ENCODE data around the gene FCRLB.

The FCRLB gene

DNA sequence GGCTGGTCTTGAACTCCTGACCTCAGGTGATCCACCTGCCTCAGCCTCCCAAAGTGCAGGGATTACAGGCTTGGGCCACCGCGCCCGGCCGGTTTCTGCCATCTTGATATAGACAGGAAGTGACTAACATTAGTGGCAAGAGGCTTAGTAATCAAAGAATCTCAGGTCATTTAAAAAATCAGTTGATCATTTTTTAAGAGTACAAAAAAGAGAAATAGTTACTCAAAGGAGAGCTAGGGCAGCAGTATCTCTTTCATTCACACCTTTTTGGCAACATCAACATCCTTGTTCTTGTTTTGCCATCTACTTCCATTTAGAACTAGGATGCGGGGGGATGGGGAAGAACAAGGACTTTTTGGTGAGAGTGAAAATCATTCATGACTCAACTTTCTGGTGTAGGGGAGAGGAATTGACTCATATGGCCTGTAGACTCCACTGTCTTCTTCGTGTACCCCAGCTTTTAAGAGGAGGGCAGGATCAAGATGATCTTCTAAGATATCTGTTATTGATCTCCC is 8.8 kb downstream of the FCRLB start:
- H2BK15ac ChIP-seq (replicated peaks; ENCODE audit: low read depth) = no peak overlapping the region
- H3K4me3 ChIP-seq (ENCODE audit: low read length) = no peak overlapping the region
- peaks cover 9% of the 10 kb centered on the region for H3K4me1 ChIP-seq (ENCODE audit: control insufficient read depth, low read depth, low read length)
- DNase-seq = no peak
- H3K79me2 ChIP-seq (ENCODE audit: control insufficient read depth, insufficient read depth, low read length) = no peaks in the 10 kb centered on the region
- no CpG with 5 or more reads among the region's 6 CpGs for WGBS (ENCODE audit: extremely low coverage, insufficient coverage, low lambda C conversion rate)
- H3K27ac ChIP-seq (ENCODE audit: low read depth, low read length) = no peak overlapping the region
- H3K4ac ChIP-seq (ENCODE audit: low read depth, low read length) = no peak overlapping the region
- no peak overlapping the region for H4K8ac ChIP-seq (ENCODE audit: low read depth, low read length)
- H3K27me3 ChIP-seq (ENCODE audit: insufficient read depth, low read length, poor library complexity) = no peaks in the 10 kb centered on the region
- no peak overlapping the region for H3K23ac ChIP-seq (ENCODE audit: low read length)
- no peak overlapping the region for H4K5ac ChIP-seq (ENCODE audit: low read length)
- H3K36me3 ChIP-seq (ENCODE audit: control insufficient read depth, insufficient read depth, low read length) = no peaks in the 10 kb centered on the region
- H2BK120ac ChIP-seq (ENCODE audit: low read depth, low read length) = no peak overlapping the region
- H3K9ac ChIP-seq (ENCODE audit: low read length) = no peak overlapping the region
- H3K56ac ChIP-seq (ENCODE audit: low read length) = no peak overlapping the region
- no peak overlapping the region for H2AK5ac ChIP-seq (ENCODE audit: low read length)
- no peak overlapping the region for H3K18ac ChIP-seq (ENCODE audit: low read length)
- H3K79me1 ChIP-seq (ENCODE audit: low read length) = no peaks in the 10 kb centered on the region
- no peak overlapping the region for H2BK5ac ChIP-seq (ENCODE audit: low read length)
- H3K4me2 ChIP-seq (ENCODE audit: low read length) = no peak overlapping the region

GRCh38 chr1:161731241-161731640 is 9.9 kb downstream of the FCRLB start:
- no peak overlapping the region for H3K4me3 ChIP-seq (ENCODE audit: low read length)
- no peak overlapping the region for H2BK15ac ChIP-seq (replicated peaks; ENCODE audit: low read depth)
- no peak overlapping the region for H2BK5ac ChIP-seq (ENCODE audit: low read length)
- H3K79me1 ChIP-seq (ENCODE audit: low read length) = no peaks in the 10 kb centered on the region
- no CpG with 5 or more reads among the region's 6 CpGs for WGBS (ENCODE audit: extremely low coverage, insufficient coverage, low lambda C conversion rate)
- no peak overlapping the region for H2AK5ac ChIP-seq (ENCODE audit: low read length)
- no peak overlapping the region for H4K5ac ChIP-seq (ENCODE audit: low read length)
- no peak overlapping the region for H3K4me2 ChIP-seq (ENCODE audit: low read length)
- H3K79me2 ChIP-seq (ENCODE audit: control insufficient read depth, insufficient read depth, low read length) = no peaks in the 10 kb centered on the region
- peaks cover 9% of the 10 kb centered on the region for H3K4me1 ChIP-seq (ENCODE audit: control insufficient read depth, low read depth, low read length)
- no peak overlapping the region for H3K9ac ChIP-seq (ENCODE audit: low read length)
- H3K4ac ChIP-seq (ENCODE audit: low read depth, low read length) = no peak overlapping the region
- DNase-seq = peak; percentile 59
- H4K8ac ChIP-seq (ENCODE audit: low read depth, low read length) = no peak overlapping the region
- no peak overlapping the region for H2BK120ac ChIP-seq (ENCODE audit: low read depth, low read length)
- H3K36me3 ChIP-seq (ENCODE audit: control insufficient read depth, insufficient read depth, low read length) = no peaks in the 10 kb centered on the region
- no peaks in the 10 kb centered on the region for H3K27me3 ChIP-seq (ENCODE audit: insufficient read depth, low read length, poor library complexity)
- H3K18ac ChIP-seq (ENCODE audit: low read length) = no peak overlapping the region
- H3K23ac ChIP-seq (ENCODE audit: low read length) = no peak overlapping the region
- peak overlapping the region; percentile 57 for H3K27ac ChIP-seq (ENCODE audit: low read depth, low read length)
- no peak overlapping the region for H3K56ac ChIP-seq (ENCODE audit: low read length)

DNA sequence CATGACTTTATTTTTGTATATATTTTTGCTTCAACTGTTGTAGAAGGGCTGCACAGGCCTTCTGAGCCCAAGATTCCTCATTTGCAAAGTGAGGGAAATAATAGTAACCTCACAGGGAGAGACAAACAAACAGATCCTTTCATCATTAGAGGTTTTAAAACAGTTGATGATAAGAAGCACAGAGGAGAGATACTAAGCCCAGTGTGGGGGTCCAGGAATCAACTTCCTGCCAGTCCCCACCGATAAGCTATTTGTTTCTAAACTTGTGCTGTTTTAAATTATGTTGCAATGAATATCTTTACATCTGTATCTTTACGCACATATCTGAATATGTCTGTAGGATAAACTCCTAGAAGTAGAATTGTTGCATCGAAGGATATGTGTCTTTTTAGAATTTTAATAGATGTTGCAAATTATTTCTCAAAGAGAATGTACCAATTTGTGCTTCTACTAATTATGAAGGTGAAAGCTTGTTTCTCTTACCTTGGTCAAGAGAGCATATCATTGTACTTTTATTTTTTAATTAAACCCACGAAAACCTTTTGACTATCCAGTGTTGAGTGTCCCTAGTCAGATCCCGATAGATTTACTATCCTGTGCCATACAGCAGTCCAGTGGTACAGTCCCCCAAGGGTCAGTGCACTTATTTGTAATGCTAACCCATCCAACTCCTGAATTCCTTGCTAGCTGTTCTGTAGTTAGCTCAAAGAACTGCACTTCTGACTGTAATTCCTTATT is 10.8 kb downstream of the FCRLB start:
- Histone ChIP-seq H3K23ac (ENCODE audit: low read length) (no peak overlapping the region), H2BK5ac (ENCODE audit: low read length) (no peak overlapping the region), H3K27me3 (ENCODE audit: insufficient read depth, low read length, poor library complexity) (no peaks in the 10 kb centered on the region), H4K5ac (ENCODE audit: low read length) (no peak overlapping the region), H3K4me3 (ENCODE audit: low read length) (no peak overlapping the region), H3K27ac (ENCODE audit: low read depth, low read length) (peak overlapping the region; percentile 57), H3K9ac (ENCODE audit: low read length) (no peak overlapping the region), H4K8ac (ENCODE audit: low read depth, low read length) (no peak overlapping the region), H2BK15ac (replicated peaks; ENCODE audit: low read depth) (no peak overlapping the region), H3K4ac (ENCODE audit: low read depth, low read length) (no peak overlapping the region), H3K79me2 (ENCODE audit: control insufficient read depth, insufficient read depth, low read length) (no peaks in the 10 kb centered on the region), H3K18ac (ENCODE audit: low read length) (no peak overlapping the region), H2BK120ac (ENCODE audit: low read depth, low read length) (no peak overlapping the region), H3K56ac (ENCODE audit: low read length) (no peak overlapping the region), H3K4me1 (ENCODE audit: control insufficient read depth, low read depth, low read length) (peaks cover 9% of the 10 kb centered on the region), H3K79me1 (ENCODE audit: low read length) (no peaks in the 10 kb centered on the region), H2AK5ac (ENCODE audit: low read length) (no peak overlapping the region), H3K4me2 (ENCODE audit: low read length) (no peak overlapping the region), H3K36me3 (ENCODE audit: control insufficient read depth, insufficient read depth, low read length) (no peaks in the 10 kb centered on the region)
- peak; percentile 54 for DNase-seq
- no CpG with 5 or more reads among the region's 5 CpGs for WGBS (ENCODE audit: extremely low coverage, insufficient coverage, low lambda C conversion rate)

DNA sequence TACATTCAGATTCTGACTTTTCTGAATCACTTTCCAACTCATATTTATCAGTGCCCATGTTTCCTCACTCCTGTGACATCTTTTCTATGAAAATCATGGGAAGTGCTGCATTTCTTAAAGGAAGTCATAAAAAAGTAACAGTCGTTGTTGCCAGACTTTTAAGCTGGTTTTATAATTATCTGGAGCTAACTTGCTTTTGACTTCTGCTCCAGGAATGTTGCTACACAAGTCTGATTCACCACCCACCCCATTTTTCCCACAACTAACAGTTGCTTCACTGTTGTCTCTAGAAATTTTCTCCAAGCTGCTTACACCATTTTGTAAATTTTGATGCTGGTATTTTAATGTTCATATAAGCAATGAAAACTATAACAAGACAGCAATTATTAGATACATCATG is 12.2 kb downstream of the FCRLB start:
- H3K27ac ChIP-seq (ENCODE audit: low read depth, low read length) = no peak overlapping the region
- no peak for DNase-seq

DNA sequence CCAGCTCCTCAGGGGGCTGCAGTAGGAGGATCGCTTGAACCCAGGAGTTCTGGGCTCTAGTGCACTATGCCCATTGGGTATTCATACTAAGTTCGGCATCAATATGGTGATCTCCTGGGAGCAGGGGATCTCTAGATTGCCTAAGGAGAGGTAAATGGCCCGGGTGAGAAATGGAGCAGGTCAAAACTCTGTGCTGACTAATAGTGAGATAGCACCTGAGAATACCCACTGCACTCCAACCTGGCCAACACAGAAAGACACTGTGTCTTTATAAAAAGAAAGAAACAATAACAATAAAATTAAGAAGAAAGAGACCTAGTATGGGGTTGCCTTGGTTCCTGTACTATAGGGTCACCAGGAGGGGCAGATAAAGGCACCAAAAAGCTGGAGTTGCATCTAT is 14.5 kb downstream of the FCRLB start:
- H2BK5ac ChIP-seq (ENCODE audit: low read length) = no peak overlapping the region
- no peak overlapping the region for H3K23ac ChIP-seq (ENCODE audit: low read length)
- no peaks in the 10 kb centered on the region for H3K36me3 ChIP-seq (ENCODE audit: control insufficient read depth, insufficient read depth, low read length)
- H3K56ac ChIP-seq (ENCODE audit: low read length) = no peak overlapping the region
- WGBS (ENCODE audit: extremely low coverage, insufficient coverage, low lambda C conversion rate) = no CpG with 5 or more reads among the region's 3 CpGs
- H3K27me3 ChIP-seq (ENCODE audit: insufficient read depth, low read length, poor library complexity) = no peaks in the 10 kb centered on the region
- H3K79me1 ChIP-seq (ENCODE audit: low read length) = no peaks in the 10 kb centered on the region
- no peak overlapping the region for H4K8ac ChIP-seq (ENCODE audit: low read depth, low read length)
- no peak overlapping the region for H3K18ac ChIP-seq (ENCODE audit: low read length)
- no peak for DNase-seq
- no peak overlapping the region for H2BK15ac ChIP-seq (replicated peaks; ENCODE audit: low read depth)
- no peak overlapping the region for H3K4me2 ChIP-seq (ENCODE audit: low read length)
- H3K4me3 ChIP-seq (ENCODE audit: low read length) = no peak overlapping the region
- H3K9ac ChIP-seq (ENCODE audit: low read length) = no peak overlapping the region
- no peak overlapping the region for H2AK5ac ChIP-seq (ENCODE audit: low read length)
- peaks cover 4% of the 10 kb centered on the region for H3K4me1 ChIP-seq (ENCODE audit: control insufficient read depth, low read depth, low read length)
- H3K4ac ChIP-seq (ENCODE audit: low read depth, low read length) = no peak overlapping the region
- no peak overlapping the region for H3K27ac ChIP-seq (ENCODE audit: low read depth, low read length)
- H4K5ac ChIP-seq (ENCODE audit: low read length) = no peak overlapping the region
- no peaks in the 10 kb centered on the region for H3K79me2 ChIP-seq (ENCODE audit: control insufficient read depth, insufficient read depth, low read length)
- H2BK120ac ChIP-seq (ENCODE audit: low read depth, low read length) = no peak overlapping the region

More for the DNA sequence above, 12.2 kb downstream of the FCRLB start:
- Histone ChIP-seq H3K56ac (ENCODE audit: low read length) (no peak overlapping the region), H3K4ac (ENCODE audit: low read depth, low read length) (no peak overlapping the region), H4K5ac (ENCODE audit: low read length) (no peak overlapping the region), H3K4me2 (ENCODE audit: low read length) (no peak overlapping the region), H3K27me3 (ENCODE audit: insufficient read depth, low read length, poor library complexity) (no peaks in the 10 kb centered on the region), H3K79me2 (ENCODE audit: control insufficient read depth, insufficient read depth, low read length) (no peaks in the 10 kb centered on the region), H2BK120ac (ENCODE audit: low read depth, low read length) (no peak overlapping the region), H2BK5ac (ENCODE audit: low read length) (no peak overlapping the region), H3K9ac (ENCODE audit: low read length) (no peak overlapping the region), H3K4me1 (ENCODE audit: control insufficient read depth, low read depth, low read length) (peaks cover 9% of the 10 kb centered on the region), H3K23ac (ENCODE audit: low read length) (no peak overlapping the region), H3K4me3 (ENCODE audit: low read length) (no peak overlapping the region), H2BK15ac (replicated peaks; ENCODE audit: low read depth) (no peak overlapping the region), H3K36me3 (ENCODE audit: control insufficient read depth, insufficient read depth, low read length) (no peaks in the 10 kb centered on the region), H3K79me1 (ENCODE audit: low read length) (no peaks in the 10 kb centered on the region), H3K18ac (ENCODE audit: low read length) (no peak overlapping the region), H4K8ac (ENCODE audit: low read depth, low read length) (no peak overlapping the region), H2AK5ac (ENCODE audit: low read length) (no peak overlapping the region)
- WGBS (ENCODE audit: extremely low coverage, insufficient coverage, low lambda C conversion rate) = no CpG with 5 or more reads among the region's 1 CpG

All from mesendoderm (in vitro differentiated cells).